ENCODE measurements around the gene HTT. TPM values are rescaled to one million over a fixed set of nuclear protein-coding genes. Genes with fewer than 3 reads are reported as not detected.

HTT gene
- total and polyA plus RNA-seq, 8 donors, result 34.5 to 75.9 (median 43.5) TPM

DNA sequence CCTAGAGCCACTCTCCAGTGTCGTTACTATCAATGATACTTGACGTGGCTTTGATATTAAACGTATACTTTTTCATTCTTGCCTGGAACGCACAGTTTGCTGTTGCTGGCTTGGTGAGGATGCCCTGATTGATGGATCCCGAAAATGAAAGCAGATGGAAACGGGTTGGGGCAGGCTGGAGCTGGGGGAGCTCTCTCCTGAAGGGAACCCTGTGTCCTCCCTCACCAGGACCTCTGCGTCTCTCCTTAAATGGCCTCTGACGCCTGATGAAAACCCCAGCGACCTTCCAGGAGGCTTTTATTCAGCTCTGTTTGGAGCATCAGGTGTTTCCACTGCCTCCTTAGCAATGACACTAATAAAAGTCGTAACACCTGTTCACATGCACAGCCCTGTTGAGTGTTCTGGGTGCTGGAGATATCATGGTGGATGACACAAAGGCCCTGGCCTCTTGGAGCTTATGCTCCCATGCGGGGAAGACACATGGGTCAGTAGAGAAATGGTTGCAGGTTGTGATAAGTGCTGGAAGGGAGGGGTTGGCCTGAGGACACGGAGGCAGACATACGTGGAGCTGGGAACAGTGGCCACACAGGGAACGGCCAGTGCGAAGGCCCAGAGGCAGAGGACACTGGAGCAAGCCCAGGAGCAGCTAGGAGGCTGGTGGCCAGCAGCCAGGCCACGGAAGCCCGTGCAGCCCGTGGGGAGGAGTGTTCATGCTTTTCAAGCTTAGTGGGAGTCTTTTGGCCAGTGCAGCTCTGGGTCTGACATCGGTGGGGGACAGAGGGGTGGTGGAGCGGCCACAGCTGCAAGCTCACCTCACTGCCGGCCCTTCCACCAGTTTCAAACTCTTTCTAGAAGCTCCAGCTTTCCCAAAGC lies 182.0 kb downstream of the HTT start:
- no peaks in the 10 kb centered on the region for H3K27me3 ChIP-seq
- DNase-seq (peak in 2 of 4 donors; percentile 14 to 52), ATAC-seq (no peak)
- H3K36me3 ChIP-seq, result peaks cover 0 to 10% of the 10 kb centered on the region in 2 donors
- no peaks in the 10 kb centered on the region for H3K4me1 ChIP-seq
- no peaks in the 10 kb centered on the region for H3K9me3 ChIP-seq
- H3K4me3 ChIP-seq, result no peak overlapping the region
- intact Hi-C loops (cut with DNase I), result no loop called here
- H3K27ac ChIP-seq, result no peak overlapping the region
- no peak for TF ChIP-seq CTCF (IDR thresholded peaks at IDR 0.05)

GRCh38 chr4:3257103-3257555 lies 182.6 kb downstream of the HTT start:
- peaks cover 0 to 10% of the 10 kb centered on the region in 2 donors for H3K36me3 ChIP-seq
- no peaks in the 10 kb centered on the region for H3K9me3 ChIP-seq
- ATAC-seq, result no peak
- H3K27me3 ChIP-seq, result no peaks in the 10 kb centered on the region
- H3K4me1 ChIP-seq, result no peaks in the 10 kb centered on the region
- H3K27ac ChIP-seq, result no peak overlapping the region
- TF ChIP-seq CTCF (IDR thresholded peaks at IDR 0.05), result no peak
- DNase-seq, result peak in 2 of 4 donors; percentile 37 to 53
- H3K4me3 ChIP-seq, result no peak overlapping the region
- intact Hi-C loops (cut with DNase I), result no loop called here

DNA sequence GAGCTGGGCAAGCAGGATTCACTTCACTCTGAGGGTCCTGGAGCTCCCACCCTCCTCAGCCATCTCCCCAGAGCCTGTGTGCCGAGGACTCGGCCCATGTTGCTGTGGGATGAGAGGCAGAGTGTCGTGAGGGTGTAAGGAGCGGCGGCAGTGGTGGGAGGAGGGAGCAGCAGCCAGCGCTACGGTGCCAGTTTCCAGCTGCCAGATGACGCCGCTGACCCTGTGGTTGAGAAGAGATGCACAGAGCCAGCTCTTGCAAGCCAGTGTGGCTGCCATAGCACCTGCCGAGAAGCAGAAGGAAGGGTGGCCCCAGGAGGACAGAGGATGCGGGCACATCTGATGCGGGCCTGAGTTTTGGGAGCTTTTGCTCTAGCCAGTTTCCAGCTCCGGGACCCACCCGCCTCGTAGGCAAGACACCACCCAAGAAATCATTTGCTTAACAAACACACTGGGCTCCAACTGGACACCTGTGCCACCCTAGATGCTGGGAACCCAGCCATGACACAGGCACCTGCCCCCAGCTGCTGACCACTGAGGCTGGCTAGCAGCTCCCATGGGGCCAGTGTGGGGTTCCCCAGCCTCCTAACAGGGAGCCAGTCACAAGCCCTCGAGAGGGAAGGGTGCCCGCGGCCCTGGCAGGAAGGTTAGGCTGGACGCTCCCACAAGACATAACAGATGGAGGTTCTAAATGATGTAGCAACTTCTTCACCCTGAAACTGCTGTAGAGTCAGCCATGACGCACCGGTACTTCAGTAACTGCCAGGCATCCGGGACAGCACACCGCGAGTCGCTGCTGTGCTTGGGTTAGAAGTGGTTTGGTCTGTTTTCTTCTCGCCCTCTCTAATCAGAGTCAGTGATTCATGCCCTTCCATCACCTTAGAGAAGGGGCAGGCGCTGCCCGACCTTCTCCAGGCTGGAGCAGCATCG lies 183.3 kb downstream of the HTT start:
- Histone ChIP-seq H3K27me3 (no peaks in the 10 kb centered on the region), H3K36me3 (peaks cover 0 to 10% of the 10 kb centered on the region in 2 donors), H3K9me3 (no peaks in the 10 kb centered on the region), H3K4me1 (no peaks in the 10 kb centered on the region), H3K4me3 (no peak overlapping the region), H3K27ac (no peak overlapping the region)
- no peak for TF ChIP-seq CTCF (IDR thresholded peaks at IDR 0.05)
- DNase-seq, result peak in 2 of 4 donors; percentile 33 to 50
- peak; percentile 55 for ATAC-seq
- intact Hi-C loops (cut with DNase I), result no loop called here

- intact Hi-C loops (cut with DNase I), result no loop called here
- ATAC-seq (no peak), DNase-seq (peak in 1 of 4 donors; percentile 62)
- H3K27me3 ChIP-seq, result no peaks in the 10 kb centered on the region
- no peak for TF ChIP-seq CTCF (IDR thresholded peaks at IDR 0.05)
- H3K9me3 ChIP-seq, result no peaks in the 10 kb centered on the region
- no peaks in the 10 kb centered on the region for H3K4me1 ChIP-seq
- no peaks in the 10 kb centered on the region for H3K36me3 ChIP-seq
- no peak overlapping the region for H3K4me3 ChIP-seq
- no peak overlapping the region for H3K27ac ChIP-seq
Observed at GRCh38 chr4:3261411-3262207, 187.1 kb downstream of the HTT start.

All from left lung (tissue), 10 donors.